Measurements from ENCODE around the gene PPFIBP1. TPM values are rescaled to one million over a fixed set of nuclear protein-coding genes. Genes with fewer than 3 reads are reported as not detected.
A peak's percentile ranks its signal among the peaks of the same experiment; 100 is the strongest.

Gene PPFIBP1
- total RNA-seq, 1 donor from 2014 or later, result 31.1 TPM

DNA sequence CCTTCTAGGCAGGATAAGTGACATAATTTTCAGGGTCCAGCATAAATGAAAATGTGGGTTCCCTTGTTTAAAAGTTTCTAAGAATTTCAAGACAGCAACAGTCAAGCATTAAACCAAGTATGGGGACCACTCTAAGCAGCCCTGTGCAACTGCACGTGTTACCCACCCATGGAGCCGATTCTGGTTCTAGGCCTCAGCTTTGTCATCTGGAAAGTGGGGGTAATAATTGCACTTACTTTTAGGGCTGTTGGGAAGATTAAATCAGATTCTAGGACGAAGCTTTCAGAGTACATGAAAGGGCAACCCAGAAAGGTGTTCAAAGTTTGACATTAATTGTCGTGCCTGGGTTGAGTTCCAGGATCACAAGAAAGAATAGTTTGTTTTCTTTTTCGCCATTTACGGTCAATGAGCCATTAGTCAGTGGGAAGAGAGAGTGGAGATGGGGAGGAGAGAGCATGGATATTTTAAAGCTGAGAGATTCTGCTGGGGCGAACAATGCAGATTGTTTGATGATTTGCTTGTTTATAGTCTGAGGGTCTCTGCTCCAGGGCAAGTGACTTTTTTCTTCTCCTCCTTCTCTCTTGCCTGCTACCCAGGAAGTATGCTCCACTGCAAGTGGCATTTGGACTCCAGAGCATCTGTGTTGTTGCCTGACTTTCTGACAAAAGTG lies 10.7 kb upstream of the PPFIBP1 start:
- H3K4me3 ChIP-seq (ENCODE audit: low read depth, low read length), result no peak overlapping the region
- TF ChIP-seq, protein P1, sequence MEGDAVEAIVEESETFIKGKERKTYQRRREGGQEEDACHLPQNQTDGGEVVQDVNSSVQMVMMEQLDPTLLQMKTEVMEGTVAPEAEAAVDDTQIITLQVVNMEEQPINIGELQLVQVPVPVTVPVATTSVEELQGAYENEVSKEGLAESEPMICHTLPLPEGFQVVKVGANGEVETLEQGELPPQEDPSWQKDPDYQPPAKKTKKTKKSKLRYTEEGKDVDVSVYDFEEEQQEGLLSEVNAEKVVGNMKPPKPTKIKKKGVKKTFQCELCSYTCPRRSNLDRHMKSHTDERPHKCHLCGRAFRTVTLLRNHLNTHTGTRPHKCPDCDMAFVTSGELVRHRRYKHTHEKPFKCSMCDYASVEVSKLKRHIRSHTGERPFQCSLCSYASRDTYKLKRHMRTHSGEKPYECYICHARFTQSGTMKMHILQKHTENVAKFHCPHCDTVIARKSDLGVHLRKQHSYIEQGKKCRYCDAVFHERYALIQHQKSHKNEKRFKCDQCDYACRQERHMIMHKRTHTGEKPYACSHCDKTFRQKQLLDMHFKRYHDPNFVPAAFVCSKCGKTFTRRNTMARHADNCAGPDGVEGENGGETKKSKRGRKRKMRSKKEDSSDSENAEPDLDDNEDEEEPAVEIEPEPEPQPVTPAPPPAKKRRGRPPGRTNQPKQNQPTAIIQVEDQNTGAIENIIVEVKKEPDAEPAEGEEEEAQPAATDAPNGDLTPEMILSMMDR (IDR thresholded peaks at IDR 0.05; ENCODE audit: insufficient read depth, low read length, severe bottlenecking), result no peak
- H3K36me3 ChIP-seq (ENCODE audit: control insufficient read depth, insufficient read depth, low read length), result no peaks in the 10 kb centered on the region
- H3K27me3 ChIP-seq (ENCODE audit: control insufficient read depth, insufficient read depth, low read length), result no peaks in the 10 kb centered on the region
- DNase-seq (ENCODE audit: low read depth), result no peak
- no peak for FAIRE-seq

DNA sequence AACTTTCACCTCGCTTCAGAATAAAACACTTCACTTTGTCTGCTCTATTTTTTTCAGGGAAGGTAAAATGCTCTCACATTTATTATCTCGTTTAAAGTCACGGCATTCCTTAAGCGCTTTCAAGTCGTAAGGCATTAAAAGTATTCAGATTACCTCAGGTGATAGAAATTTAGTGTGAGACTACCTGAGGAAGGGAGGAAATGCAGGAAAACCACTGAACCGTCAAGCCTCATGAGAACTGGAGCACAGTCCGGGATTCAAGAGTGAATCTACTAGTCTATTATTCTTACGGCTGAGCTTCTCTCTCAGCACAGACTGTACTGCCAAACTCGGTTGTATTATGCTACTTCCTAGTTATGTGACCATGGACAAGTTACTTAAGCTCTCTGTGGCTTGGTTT lies 8.3 kb upstream of the PPFIBP1 start:
- DNase-seq (ENCODE audit: low read depth) (peak; percentile 68), FAIRE-seq (no peak)
- Histone ChIP-seq H3K27me3 (ENCODE audit: control insufficient read depth, insufficient read depth, low read length) (no peaks in the 10 kb centered on the region), H3K36me3 (ENCODE audit: control insufficient read depth, insufficient read depth, low read length) (no peaks in the 10 kb centered on the region), H3K4me3 (ENCODE audit: low read depth, low read length) (no peak overlapping the region)
- TF ChIP-seq, protein P1 (IDR thresholded peaks at IDR 0.05; ENCODE audit: insufficient read depth, low read length, severe bottlenecking), result no peak

DNA sequence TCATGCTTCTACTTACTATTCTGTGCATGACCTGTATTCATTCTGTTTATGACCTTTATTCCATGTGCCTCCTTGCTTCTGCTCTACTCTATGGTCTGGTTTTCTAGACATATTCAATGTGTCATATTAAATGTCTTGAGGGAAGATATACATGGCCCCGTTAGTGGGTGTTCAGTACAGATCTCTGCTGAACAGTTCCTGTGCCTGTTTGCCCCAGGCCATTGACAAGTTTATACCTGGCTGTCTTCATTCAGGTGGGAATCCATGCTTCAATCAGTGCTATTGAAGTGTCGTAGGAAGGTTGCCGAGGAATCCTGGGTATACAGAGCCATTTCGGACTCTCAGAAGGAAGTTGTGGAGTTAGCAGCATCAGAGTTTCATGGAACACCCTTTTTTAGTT lies 7.4 kb upstream of the PPFIBP1 start:
- H3K36me3 ChIP-seq (ENCODE audit: control insufficient read depth, insufficient read depth, low read length), result no peaks in the 10 kb centered on the region
- H3K4me3 ChIP-seq (ENCODE audit: low read depth, low read length), result no peak overlapping the region
- DNase-seq (ENCODE audit: low read depth), result peak; percentile 35
- no peak for FAIRE-seq
- TF ChIP-seq, protein P1 (IDR thresholded peaks at IDR 0.05; ENCODE audit: insufficient read depth, low read length, severe bottlenecking), result no peak
- H3K27me3 ChIP-seq (ENCODE audit: control insufficient read depth, insufficient read depth, low read length), result no peaks in the 10 kb centered on the region

DNA sequence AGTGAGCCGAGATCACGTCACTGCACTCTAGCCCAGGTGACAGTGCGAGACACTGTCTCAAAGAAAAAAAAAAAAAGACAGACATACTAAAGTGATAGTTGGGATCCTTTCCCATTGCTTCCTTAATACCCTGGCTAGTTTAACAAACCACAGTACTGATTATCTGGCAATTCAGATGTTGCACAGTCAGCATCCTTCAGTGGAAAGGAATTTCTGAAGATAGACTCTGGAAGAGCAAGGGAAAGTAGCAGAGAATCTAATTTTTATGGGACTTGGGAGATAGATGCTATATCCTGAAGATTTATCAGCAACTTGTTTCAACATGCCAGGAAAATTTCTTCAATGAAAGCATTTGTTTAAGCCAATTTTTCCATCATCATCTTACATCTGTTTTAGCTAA lies 6.5 kb upstream of the PPFIBP1 start:
- H3K27me3 ChIP-seq (ENCODE audit: control insufficient read depth, insufficient read depth, low read length), result no peaks in the 10 kb centered on the region
- TF ChIP-seq, protein P1 (IDR thresholded peaks at IDR 0.05; ENCODE audit: insufficient read depth, low read length, severe bottlenecking), result no peak
- no peak for FAIRE-seq
- no peaks in the 10 kb centered on the region for H3K36me3 ChIP-seq (ENCODE audit: control insufficient read depth, insufficient read depth, low read length)
- DNase-seq (ENCODE audit: low read depth), result no peak
- H3K4me3 ChIP-seq (ENCODE audit: low read depth, low read length), result no peak overlapping the region

DNA sequence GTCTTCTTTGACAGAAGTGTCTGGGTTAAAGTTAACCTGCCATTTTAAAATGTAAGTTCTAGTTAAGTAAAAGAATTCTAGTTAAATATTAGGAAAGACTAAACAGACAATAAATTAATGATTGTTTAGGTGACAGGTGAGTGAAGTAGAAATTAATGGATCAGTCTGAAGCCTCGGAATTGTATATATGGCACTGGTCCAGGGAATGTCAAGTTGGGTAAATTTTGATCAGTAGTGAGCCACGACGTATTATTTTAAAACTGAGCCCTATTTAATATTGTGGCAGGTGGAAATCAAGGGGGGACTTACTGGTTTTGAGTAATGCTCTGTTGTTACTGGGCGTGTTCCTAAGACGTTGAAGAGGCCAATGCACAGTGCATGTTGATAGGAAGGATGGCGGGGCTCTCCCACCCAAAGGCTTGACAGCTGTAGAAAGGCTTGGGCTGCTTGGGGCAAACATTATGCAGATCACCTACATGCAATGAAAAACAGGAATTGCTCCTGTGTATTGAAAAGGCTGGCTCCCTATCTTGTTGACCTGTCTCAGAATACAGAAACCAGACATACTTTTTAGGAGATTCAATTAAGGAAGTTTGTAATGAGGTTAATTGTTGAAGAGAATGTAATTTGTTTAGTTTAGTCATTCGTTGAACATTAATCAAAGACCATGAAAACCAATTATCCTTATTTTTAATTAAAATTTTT lies 5.9 kb upstream of the PPFIBP1 start:
- Histone ChIP-seq H3K27me3 (ENCODE audit: control insufficient read depth, insufficient read depth, low read length) (no peaks in the 10 kb centered on the region), H3K4me3 (ENCODE audit: low read depth, low read length) (no peak overlapping the region), H3K36me3 (ENCODE audit: control insufficient read depth, insufficient read depth, low read length) (no peaks in the 10 kb centered on the region)
- TF ChIP-seq, protein P1 (IDR thresholded peaks at IDR 0.05; ENCODE audit: insufficient read depth, low read length, severe bottlenecking), result no peak
- no peak for DNase-seq (ENCODE audit: low read depth)
- no peak for FAIRE-seq

Measured in bronchial epithelial cell (primary cell).